Mucosa of descending colon (tissue), 3 donors: Measurements from ENCODE around the gene TESK2. TPM values are rescaled to one million over a fixed set of nuclear protein-coding genes. Genes with fewer than 3 reads are reported as not detected.

Experiments used
- ATAC-seq: fragments of 200-7000 bp; cut with Tn5 transposase; one replicate; pipeline ENCODE4 v1.9.1; 2020; ENCODE audit warnings: mild to moderate bottlenecking, moderate library complexity
- DNase-seq, 3 donors: peaks; one replicate each; pipeline ENCODE4 v3.0.0-alpha.2; 2020
- H3K36me3 ChIP-seq: fragments of 200-600 bp; one replicate; pipeline ENCODE4 v1.8.0; 2021; ENCODE audit warnings: low read depth, mild to moderate bottlenecking
- H3K4me1 ChIP-seq: fragments of 200-600 bp; one replicate; pipeline ENCODE4 v1.8.0; 2021; ENCODE audit warnings: low read depth, mild to moderate bottlenecking
- H3K4me3 ChIP-seq: fragments of 200-600 bp; one replicate; pipeline ENCODE4 v1.8.0; 2021; ENCODE audit warnings: mild to moderate bottlenecking
- H3K9me3 ChIP-seq: fragments of 200-600 bp; one replicate; pipeline ENCODE4 v1.8.0; 2021; ENCODE audit warnings: mild to moderate bottlenecking
- intact Hi-C, 2 donors: fragments of 100-400 bp; cut with DNase I in 1 of 2; cut with micrococcal nuclease in 1 of 2; formaldehyde crosslinking; loops; one replicate each; pipeline versions ENCODE4 v1.11.0 to v1.11.1; 2022; cut with DNase I, micrococcal nuclease
- total RNA-seq, 3 donors: library from RNA; stranded (reverse); fragmentation: NEBNext Ultra II Directional in 2 of 3; extraction: Animal tissue kit (Norgen Biotek cat#: 25700) in 2 of 3; gene quantifications; one replicate each; pipeline versions ENCODE4 v1.2.1 to v1.2.4, GENCODE V29; 2021 to 2023
- TF ChIP-seq, protein P1 (sequence below): fragments of 200-600 bp; IDR thresholded peaks from one replicate; pipeline ENCODE4 v1.8.0; 2022; ENCODE audit warnings: antibody characterized with exemption, mild to moderate bottlenecking
- donor health status: DM: no; HTN: no; CAD: no; lungs with moderate emphysema.
- donor health status: DM: no; HTN: no; CAD: no.
- donor health status: DM: no; HTN: yes; CAD: no.

TESK2 gene
- total RNA-seq, 3 donors from 2014 or later: 10.7 to 19.9 (median 10.8) TPM

DNA sequence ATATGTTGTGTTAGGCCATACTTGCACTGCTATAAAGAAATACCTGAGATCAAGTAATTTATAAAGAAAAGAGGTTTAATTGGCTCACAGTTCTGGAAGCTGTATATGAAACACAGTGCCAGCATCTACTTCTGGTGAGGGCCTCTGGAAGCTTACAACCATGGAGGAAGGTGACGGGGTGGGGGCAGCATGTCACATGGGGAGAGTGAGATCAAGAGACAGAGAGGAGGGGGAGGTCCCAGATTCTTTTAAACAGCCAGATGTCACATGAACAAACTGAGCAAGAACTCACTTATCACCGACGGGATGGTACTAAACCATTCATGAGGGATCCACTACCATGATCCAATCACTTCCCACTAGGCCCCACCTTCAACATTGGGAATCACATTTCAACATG, 42.6 kb downstream of the TESK2 start:
- DNase-seq (no peak), ATAC-seq (no peak)
- TF ChIP-seq, protein P1, sequence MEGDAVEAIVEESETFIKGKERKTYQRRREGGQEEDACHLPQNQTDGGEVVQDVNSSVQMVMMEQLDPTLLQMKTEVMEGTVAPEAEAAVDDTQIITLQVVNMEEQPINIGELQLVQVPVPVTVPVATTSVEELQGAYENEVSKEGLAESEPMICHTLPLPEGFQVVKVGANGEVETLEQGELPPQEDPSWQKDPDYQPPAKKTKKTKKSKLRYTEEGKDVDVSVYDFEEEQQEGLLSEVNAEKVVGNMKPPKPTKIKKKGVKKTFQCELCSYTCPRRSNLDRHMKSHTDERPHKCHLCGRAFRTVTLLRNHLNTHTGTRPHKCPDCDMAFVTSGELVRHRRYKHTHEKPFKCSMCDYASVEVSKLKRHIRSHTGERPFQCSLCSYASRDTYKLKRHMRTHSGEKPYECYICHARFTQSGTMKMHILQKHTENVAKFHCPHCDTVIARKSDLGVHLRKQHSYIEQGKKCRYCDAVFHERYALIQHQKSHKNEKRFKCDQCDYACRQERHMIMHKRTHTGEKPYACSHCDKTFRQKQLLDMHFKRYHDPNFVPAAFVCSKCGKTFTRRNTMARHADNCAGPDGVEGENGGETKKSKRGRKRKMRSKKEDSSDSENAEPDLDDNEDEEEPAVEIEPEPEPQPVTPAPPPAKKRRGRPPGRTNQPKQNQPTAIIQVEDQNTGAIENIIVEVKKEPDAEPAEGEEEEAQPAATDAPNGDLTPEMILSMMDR: no peak
- intact Hi-C loops: no loop called here
- no peaks in the 10 kb centered on the region for H3K36me3 ChIP-seq
- H3K4me3 ChIP-seq: no peak overlapping the region
- no peaks in the 10 kb centered on the region for H3K4me1 ChIP-seq
- H3K9me3 ChIP-seq: no peaks in the 10 kb centered on the region

DNA sequence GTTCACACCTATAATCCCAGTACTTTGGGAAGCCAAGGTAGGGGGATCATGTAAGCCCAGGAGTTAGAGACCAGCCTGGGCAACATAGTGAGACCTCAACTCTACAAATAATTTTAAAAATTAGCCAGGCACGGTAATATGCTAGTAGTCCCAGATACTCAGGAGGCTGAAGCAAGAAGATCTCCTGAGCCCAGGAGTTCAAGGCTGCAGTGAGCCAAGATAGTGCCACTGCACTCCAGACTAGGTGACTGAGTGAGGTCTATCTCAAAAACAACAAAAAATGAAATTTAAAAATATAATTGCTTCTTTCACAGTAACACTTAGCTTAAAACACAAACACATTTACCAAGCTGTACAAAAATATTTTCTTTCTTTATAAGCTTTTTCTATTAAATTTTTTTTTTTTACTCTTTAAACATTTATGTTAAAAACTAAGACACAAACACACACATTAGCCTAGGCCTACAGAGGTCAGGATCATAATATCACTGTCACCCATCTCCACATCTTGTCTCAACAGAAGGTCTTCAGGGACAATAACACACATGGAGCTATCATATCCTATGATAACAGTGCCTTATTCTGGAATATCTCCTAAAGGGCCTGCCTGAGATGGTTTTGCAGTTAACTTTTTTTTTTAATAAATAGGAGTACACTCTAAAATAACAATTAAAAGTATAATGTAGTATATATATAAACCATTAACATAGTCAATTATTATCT, 43.9 kb downstream of the TESK2 start:
- no peaks in the 10 kb centered on the region for H3K9me3 ChIP-seq
- intact Hi-C loops: no loop called here
- H3K4me3 ChIP-seq: no peak overlapping the region
- ATAC-seq (no peak), DNase-seq (no peak)
- TF ChIP-seq, protein P1: no peak
- H3K36me3 ChIP-seq: no peaks in the 10 kb centered on the region
- no peaks in the 10 kb centered on the region for H3K4me1 ChIP-seq

DNA sequence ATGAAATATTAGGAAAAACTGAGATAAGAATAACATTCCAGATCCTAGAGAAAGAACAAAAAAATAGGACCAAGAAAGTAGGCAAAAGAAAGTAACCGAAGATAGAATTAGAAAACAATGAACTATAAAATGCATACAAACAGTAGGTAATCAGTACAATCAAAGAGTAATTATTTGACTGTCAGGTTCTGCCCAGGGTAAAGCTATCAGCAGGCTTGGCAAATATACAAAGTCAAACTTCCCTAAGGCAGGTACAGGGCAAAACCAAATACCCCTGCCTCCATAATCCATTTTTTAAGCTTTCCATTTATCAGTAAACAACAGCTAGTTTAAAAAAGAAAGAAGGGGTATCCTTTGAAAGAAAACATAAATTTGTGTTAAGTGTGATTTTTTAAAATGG, 44.4 kb downstream of the TESK2 start:
- Histone ChIP-seq H3K36me3 (no peaks in the 10 kb centered on the region), H3K9me3 (no peaks in the 10 kb centered on the region), H3K4me1 (no peaks in the 10 kb centered on the region), H3K4me3 (no peak overlapping the region)
- DNase-seq: no peak
- no peak for ATAC-seq
- intact Hi-C loops: no loop called here
- TF ChIP-seq, protein P1: no peak

DNA sequence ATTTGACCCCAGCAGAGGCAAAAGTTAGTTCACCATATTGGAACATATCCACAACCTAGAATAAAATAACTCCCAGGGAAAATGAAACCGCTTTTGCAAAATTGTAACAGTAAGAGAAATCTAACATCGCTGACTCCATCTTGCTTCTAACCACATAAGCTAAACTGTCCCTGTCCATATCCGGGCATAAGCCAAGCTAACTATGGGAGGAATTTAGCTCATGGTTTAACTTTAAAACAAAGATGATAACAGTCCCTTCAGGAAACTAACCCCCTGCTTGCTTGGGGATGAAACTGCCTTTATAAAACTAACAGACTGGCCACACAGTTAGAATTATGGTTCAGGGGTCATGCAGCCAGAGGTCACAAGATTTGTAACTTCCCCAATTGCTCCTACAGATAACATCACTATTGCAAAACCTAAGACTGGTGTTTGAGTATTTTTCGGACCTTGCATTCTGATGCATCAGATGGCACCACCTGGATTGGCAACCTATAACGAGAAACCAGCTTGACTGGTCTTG, 46.3 kb downstream of the TESK2 start:
- intact Hi-C loops: no loop called here
- no peaks in the 10 kb centered on the region for H3K9me3 ChIP-seq
- no peaks in the 10 kb centered on the region for H3K4me1 ChIP-seq
- ATAC-seq (no peak), DNase-seq (no peak)
- TF ChIP-seq, protein P1: no peak
- H3K4me3 ChIP-seq: no peak overlapping the region
- H3K36me3 ChIP-seq: no peaks in the 10 kb centered on the region

DNA sequence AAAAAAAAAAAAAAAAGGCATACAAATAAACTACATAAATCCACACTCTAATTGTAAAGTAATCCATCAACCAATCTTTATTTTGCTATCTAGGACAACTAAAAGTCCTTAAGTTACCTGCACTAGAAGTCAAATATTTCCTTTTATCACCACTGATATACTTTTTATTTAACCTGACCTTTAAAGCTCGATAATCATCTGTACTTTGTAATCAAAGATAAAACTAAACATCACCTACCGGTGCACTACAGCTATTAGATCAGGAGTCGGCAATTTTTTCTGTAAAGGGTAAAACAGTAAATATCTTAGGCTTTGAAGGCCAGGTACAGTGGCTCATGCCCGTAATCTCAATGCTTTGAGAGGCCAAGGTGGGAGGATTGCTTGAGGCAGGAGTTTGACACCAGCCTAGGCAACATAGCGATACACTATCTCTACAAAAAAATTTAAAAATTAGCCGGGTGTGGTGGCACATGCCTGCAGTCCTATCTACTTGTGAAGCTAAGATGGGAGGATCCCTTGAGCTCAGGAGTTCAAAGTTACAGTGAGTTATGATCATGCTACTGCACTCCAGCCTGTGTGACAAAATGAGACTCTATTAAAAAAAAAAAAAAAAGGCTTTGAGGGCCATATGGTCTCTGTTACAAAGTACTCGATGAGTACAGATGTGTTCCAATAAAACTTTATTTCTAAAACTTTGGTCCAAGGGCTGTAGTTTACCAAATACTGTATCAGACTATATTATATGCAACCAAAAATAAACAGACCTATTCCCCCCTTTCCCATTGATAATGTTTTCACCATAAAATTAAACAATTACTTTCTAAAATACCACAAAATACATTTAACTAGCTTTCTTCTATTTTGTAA, 47.1 kb downstream of the TESK2 start:
- H3K4me1 ChIP-seq: no peaks in the 10 kb centered on the region
- H3K4me3 ChIP-seq: no peak overlapping the region
- DNase-seq (no peak), ATAC-seq (no peak)
- H3K9me3 ChIP-seq: no peaks in the 10 kb centered on the region
- intact Hi-C loops: no loop called here
- H3K36me3 ChIP-seq: no peaks in the 10 kb centered on the region
- TF ChIP-seq, protein P1: no peak
